NOMO-1 (cell line): ENCODE data around the gene CYP19A1.
A peak's percentile ranks its signal among the peaks of the same experiment; 100 is the strongest.

Experiments
- DNase-seq, 2 experiments: peaks; one replicate each; lab custom pipeline; 2025; ENCODE audit not compliant: unreplicated experiment in 2 of 2; lab: John Stamatoyannopoulos, UW

CYP19A1 gene

GRCh38 chr15:51328926-51329325 lies 9.5 kb downstream of the CYP19A1 start:
- DNase-seq, result no peak

- DNase-seq, result no peak
Measured at GRCh38 chr15:51327081-51327480, 11.3 kb downstream of the CYP19A1 start.

- DNase-seq, result no peak
Measured at GRCh38 chr15:51325167-51325566, 13.2 kb downstream of the CYP19A1 start.

GRCh38 chr15:51323749-51324148 lies 14.6 kb downstream of the CYP19A1 start:
- no peak for DNase-seq

- DNase-seq, result peak; percentile 37 to 55
Measured at GRCh38 chr15:51322621-51323296, 15.6 kb downstream of the CYP19A1 start.

- no peak for DNase-seq
Measured at GRCh38 chr15:51321316-51321715, 17.1 kb downstream of the CYP19A1 start.

- no peak for DNase-seq
Measured at GRCh38 chr15:51320843-51321242, 17.6 kb downstream of the CYP19A1 start.

- DNase-seq, result no peak
Measured at GRCh38 chr15:51319539-51319938, 18.9 kb downstream of the CYP19A1 start.

- no peak for DNase-seq
Measured at GRCh38 chr15:51318382-51319150, 19.8 kb downstream of the CYP19A1 start.

- no peak for DNase-seq
Measured at GRCh38 chr15:51316636-51317035, 21.8 kb downstream of the CYP19A1 start.

GRCh38 chr15:51315726-51316125 lies 22.7 kb downstream of the CYP19A1 start:
- no peak for DNase-seq

GRCh38 chr15:51314391-51315337 lies 23.7 kb downstream of the CYP19A1 start:
- DNase-seq, result no peak

- no peak for DNase-seq
Measured at GRCh38 chr15:51313644-51314280, 24.6 kb downstream of the CYP19A1 start.

GRCh38 chr15:51313074-51313393 lies 25.4 kb downstream of the CYP19A1 start:
- DNase-seq, result no peak

GRCh38 chr15:51312166-51313073 lies 26.0 kb downstream of the CYP19A1 start:
- DNase-seq, result peak in 1 of 2 experiments; percentile 8

GRCh38 chr15:51311510-51311909 lies 26.9 kb downstream of the CYP19A1 start:
- DNase-seq, result no peak

- DNase-seq, result no peak
Measured at GRCh38 chr15:51310064-51310463, 28.3 kb downstream of the CYP19A1 start.

- DNase-seq, result no peak
Measured at GRCh38 chr15:51307811-51308210, 30.6 kb downstream of the CYP19A1 start.

- DNase-seq, result no peak
Measured at GRCh38 chr15:51307325-51307724, 31.1 kb downstream of the CYP19A1 start.

GRCh38 chr15:51303462-51303980 lies 34.9 kb downstream of the CYP19A1 start:
- DNase-seq, result peak; percentile 13 to 65
